Uterus (tissue), 2 donors: ENCODE data around the gene CARS1.

Experiments
- POLR2A ChIP-seq, 2 donors: fragments of 450-650 bp; IDR thresholded peaks; one replicate each; pipeline ENCODE4 v1.6.1; 2016; ENCODE audit warnings: antibody characterized with exemption in 2 of 2, mild to moderate bottlenecking in 1 of 2, moderate library complexity in 1 of 2
- TF ChIP-seq, protein P1 (sequence below), 4 experiments: fragments of 200-600 bp in 2 of 4; fragments of 450-650 bp in 2 of 4; sonication (generic) in 2 of 4; IDR thresholded peaks; one replicate each; pipeline ENCODE4 v1.5.1; 2016 to 2019; ENCODE audit warnings: antibody characterized with exemption in 4 of 4, mild to moderate bottlenecking in 2 of 4, moderate library complexity in 1 of 4

DNA sequence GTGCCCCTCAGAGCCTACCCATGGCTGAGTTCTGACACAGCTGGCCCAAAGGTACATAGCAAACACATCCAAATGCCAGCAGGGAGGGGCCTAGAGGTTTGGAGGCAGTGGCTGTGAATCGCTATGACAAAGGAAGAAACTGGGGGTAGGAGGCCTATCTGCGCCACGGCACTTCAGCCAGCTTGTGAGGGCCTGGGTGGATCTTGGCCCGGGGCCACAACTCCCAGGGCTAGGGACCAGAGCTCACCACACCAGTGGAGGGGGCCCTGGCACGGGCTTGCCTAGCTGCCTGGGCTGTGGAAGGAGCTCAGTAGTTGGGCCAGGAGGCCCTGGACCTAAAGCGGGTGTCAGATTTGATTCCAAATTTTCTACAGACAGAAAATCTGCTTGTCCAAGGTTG lies 55.7 kb downstream of the CARS1 start:
- TF ChIP-seq, protein P1, sequence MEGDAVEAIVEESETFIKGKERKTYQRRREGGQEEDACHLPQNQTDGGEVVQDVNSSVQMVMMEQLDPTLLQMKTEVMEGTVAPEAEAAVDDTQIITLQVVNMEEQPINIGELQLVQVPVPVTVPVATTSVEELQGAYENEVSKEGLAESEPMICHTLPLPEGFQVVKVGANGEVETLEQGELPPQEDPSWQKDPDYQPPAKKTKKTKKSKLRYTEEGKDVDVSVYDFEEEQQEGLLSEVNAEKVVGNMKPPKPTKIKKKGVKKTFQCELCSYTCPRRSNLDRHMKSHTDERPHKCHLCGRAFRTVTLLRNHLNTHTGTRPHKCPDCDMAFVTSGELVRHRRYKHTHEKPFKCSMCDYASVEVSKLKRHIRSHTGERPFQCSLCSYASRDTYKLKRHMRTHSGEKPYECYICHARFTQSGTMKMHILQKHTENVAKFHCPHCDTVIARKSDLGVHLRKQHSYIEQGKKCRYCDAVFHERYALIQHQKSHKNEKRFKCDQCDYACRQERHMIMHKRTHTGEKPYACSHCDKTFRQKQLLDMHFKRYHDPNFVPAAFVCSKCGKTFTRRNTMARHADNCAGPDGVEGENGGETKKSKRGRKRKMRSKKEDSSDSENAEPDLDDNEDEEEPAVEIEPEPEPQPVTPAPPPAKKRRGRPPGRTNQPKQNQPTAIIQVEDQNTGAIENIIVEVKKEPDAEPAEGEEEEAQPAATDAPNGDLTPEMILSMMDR (IDR thresholded peaks at IDR 0.05), result no peak
- no peak for TF ChIP-seq POLR2A (IDR thresholded peaks at IDR 0.05)
